G401 (cell line): ENCODE results near the gene MPHOSPH9. TPM values are rescaled to one million over a fixed set of nuclear protein-coding genes. Genes with fewer than 3 reads are reported as not detected.

Experiments used
- DNase-seq: peaks from one replicate; pipeline ENCODE4 v3.0.0-alpha.2; 2015; ENCODE audit warnings: low spot score
- in situ Hi-C: cut with HindIII; loops from 2 replicates; pipeline ENCODE4 v1.10.0; 2016; ENCODE audit warnings: low sequenced_read_pairs, mixed read lengths
- total RNA-seq: library from RNA; depleted of rRNA; stranded (reverse); fragments of >200 nt; shearing (Covaris generic); gene quantifications from 2 replicates; pipeline ENCODE4 v1.2.3, GENCODE V29; 2014; rRNA removed

Gene MPHOSPH9, protein sequence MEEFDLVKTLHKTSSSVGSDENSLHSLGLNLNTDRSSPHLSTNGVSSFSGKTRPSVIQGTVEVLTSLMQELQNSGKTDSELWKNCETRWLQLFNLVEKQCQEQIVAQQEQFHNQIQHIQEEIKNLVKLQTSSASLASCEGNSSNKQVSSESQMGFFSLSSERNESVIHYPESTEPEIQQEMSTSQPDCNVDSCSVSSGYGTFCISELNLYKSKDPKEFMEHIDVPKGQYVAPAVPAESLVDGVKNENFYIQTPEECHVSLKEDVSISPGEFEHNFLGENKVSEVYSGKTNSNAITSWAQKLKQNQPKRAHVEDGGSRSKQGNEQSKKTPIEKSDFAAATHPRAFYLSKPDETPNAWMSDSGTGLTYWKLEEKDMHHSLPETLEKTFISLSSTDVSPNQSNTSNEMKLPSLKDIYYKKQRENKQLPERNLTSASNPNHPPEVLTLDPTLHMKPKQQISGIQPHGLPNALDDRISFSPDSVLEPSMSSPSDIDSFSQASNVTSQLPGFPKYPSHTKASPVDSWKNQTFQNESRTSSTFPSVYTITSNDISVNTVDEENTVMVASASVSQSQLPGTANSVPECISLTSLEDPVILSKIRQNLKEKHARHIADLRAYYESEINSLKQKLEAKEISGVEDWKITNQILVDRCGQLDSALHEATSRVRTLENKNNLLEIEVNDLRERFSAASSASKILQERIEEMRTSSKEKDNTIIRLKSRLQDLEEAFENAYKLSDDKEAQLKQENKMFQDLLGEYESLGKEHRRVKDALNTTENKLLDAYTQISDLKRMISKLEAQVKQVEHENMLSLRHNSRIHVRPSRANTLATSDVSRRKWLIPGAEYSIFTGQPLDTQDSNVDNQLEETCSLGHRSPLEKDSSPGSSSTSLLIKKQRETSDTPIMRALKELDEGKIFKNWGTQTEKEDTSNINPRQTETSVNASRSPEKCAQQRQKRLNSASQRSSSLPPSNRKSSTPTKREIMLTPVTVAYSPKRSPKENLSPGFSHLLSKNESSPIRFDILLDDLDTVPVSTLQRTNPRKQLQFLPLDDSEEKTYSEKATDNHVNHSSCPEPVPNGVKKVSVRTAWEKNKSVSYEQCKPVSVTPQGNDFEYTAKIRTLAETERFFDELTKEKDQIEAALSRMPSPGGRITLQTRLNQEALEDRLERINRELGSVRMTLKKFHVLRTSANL
- 43.2 and 52.6 TPM in 2 replicates for total RNA-seq

DNA sequence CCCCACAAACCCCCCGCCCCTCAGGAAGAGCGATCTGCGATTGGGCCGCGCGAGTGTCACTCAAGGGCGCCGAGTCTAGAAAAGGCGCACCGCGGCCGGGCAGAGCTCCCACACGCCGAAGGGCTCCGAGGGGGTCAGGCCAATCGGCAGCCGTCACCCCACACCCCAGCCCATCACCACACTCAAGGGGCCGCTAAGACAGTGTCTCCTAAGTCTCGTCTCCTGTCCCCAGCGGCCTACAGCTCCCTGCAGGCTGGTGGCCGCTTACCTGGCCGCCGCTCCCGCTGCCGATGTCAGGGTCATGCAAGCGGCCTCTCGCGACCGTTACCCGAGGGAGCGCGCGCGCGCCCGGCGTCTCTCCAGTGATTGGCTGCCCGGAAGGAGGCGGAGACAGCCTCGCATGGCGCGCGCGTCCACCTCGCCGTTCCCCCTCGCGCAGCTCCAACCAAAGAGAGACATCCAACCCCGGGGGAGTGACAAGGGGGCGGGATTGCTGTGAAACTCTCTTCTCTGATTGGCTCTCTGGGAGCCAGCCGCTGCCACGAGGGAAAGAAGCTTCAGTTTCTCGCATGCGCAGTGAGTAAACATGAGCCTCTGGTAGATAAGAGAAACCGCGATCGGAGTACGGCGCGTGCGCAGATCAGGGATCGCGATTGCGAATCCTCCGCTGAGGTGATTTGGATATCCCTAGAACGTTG is at the start of gene MPHOSPH9, which contains the start of gene MTRFR:
TSS of gene MPHOSPH9 (minus strand) at position 335 of the 698 bp plus-strand sequence. CDS start 2,777 bp downstream, outside the sequence.
TSS of gene MTRFR (plus strand) at position 630 of the 698 bp plus-strand sequence. CDS start 20,239 bp downstream, outside the sequence.
- peak; percentile 100 for DNase-seq
- in situ Hi-C loops: no loop called here

DNA sequence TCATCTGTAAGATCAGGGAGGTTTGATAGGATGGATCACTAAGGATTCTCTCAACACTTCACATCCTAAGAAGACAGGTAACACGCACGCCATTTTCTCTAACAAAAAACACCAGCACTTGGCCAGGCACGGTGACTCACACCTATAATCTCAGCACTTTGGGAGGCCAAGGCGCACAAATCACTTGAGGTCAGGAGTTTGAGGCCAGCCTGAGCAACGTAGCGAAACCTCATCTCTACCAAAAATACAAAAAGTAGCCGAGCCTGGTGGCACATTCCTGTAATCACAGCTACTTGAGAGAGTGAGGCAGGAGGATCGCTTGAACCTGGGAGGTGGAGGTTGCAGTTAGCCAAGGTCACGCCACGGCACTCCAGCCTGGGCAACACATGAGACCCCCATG is 49.2 kb upstream of the MPHOSPH9 start:
- in situ Hi-C loops: no loop called here

DNA sequence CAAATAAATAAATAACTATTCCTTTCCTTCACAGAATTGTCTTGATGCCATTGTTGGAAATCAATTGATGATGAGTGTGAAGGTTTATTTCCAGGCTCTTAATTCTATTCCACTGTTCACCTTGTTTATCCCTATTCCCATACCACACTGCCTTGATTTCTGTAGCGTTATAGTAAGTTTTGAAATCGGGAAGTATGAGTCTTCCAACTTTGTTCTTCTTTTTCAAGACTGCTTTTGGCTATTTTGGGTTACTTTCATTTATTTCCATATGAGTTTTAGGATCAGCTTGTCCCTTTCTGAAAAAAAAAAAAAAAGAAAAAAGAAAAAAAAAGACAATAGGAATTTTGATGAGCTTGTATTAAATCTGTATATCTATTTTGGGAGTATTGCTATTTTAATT is 48.0 kb upstream of the MPHOSPH9 start:
- in situ Hi-C loops: no loop called here
- DNase-seq: no peak

More for the DNA sequence above, 49.2 kb upstream of the MPHOSPH9 start:
- no peak for DNase-seq

- no peak for DNase-seq
- in situ Hi-C loops: no loop called here
Measured at GRCh38 chr12:123278101-123278627, 45.2 kb upstream of the MPHOSPH9 start.

DNA sequence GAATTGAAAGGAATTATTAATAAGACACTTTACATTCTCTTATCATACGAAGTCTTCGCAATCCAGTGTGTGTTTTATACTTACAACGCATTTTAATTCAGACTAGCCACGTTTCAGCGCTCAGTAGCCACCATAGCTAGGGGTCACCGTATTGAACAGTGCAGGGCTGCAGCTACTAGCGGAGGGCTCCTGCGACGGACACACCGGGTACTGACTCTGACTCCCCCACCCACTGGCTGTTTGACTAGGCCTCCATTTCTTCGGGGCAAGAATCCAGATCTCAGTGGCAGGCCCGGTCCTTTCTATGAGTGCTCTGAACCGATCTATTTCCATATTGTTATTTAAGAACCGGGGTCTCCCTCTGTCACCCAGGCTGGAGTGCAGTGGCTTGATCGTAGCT is 40.2 kb upstream of the MPHOSPH9 start:
- in situ Hi-C loops: no loop called here

DNA sequence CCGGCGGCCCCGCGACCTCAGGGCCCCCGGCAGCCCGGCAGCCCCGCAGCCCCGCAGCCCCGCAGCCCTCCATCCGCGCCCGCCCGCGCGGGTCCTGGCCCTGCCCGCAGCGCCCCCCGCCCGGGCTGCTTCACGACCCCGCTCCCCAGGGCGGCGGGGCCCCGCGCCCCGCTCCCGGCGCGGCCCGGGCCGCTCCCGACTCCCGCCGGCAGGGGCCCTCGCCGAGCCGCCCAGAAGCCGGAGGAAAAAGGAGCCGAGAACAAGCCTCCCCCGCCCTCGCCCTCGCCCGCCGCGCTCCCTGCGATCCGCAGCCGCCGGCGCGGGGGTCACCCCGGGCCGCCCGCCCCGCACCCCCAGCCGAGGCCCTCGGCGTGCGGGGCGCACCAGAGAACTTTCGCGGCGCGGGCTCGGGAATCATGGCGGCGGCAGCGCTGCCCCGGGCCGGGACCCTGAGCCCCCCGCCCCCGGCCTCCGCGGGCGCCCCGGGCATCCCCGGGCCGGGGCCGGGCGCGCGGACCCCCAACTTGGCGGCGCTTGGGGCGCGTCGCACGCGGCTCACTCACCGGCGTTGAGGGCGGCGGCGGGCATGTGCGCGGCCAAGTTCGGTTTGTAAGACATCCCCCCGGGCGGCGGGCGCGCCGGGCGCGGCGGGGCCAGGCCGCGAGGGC is 38.2 kb upstream of the MPHOSPH9 start:
- in situ Hi-C loops: no loop called here

More for the DNA sequence above, 40.2 kb upstream of the MPHOSPH9 start:
- no peak for DNase-seq

DNA sequence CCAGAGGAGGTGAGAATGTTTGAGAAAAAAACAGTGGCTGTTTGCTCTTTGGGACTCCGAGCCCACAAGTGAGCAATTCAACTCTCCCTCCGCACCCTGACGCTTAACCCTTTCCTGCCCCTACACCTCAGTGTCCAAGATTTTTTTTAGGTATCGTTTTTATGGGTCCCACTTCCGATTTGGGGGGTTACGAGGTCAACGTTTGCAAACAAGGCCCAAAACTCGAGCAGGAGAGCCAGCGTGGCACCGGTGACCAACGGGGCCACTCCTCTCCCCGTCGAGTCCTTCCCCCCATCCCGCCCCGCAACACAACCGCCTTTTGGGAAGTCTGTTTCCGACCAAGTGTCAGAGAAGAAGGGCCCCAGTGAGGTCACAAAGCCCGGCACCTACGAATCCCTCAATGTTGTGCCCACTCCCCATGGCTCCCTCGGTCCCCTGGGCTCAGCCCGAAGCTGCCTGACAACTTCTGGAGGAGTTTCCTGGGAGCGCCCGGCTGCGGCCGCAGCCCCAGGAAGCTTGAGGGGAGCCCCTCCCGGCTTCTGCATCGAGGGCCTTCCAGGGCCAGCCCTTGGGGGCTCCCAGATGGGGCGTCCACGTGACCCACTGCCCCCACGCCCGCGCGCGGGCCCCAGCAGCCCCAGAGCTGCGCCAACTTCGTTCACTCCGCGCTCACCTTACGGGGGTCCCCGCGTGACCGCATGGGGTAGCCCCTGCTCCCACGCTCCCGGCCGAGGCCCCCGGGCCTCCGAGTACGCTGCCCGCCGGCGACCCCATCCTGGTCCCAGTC is 37.5 kb upstream of the MPHOSPH9 start:
- in situ Hi-C loops: no loop called here
- DNase-seq: peak; percentile 16

More for the DNA sequence above, 38.2 kb upstream of the MPHOSPH9 start:
- DNase-seq: peak; percentile 61

- in situ Hi-C loops: no loop called here
- peak; percentile 37 for DNase-seq
Measured at GRCh38 chr12:123269896-123270213, 36.9 kb upstream of the MPHOSPH9 start.

DNA sequence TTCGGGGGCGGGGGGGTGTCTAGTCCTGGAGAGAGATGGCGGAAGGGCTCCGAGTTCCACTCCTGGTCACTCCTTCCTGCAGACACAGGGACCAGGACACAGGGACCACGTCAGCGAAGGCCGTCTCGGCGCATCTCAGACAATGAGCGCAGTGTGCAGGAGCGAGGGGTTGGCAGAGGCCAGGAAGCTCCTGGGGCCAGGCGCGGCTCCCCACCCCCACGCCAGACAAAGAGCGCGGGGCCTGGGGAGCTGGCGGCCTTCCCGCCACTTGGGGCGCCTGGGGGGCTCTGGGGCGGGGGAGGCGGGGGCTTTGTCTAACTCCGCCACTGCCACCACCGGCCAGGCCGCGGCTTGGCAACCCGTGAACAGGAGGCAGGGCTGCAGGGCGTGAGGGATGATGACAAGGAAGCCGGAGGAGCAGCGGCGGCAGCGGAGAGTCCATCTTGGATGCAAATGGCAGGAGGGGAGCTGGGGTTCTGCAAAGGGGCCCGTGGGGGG is 36.5 kb upstream of the MPHOSPH9 start:
- peak; percentile 74 for DNase-seq
- in situ Hi-C loops: no loop called here

- in situ Hi-C loops: no loop called here
- no peak for DNase-seq
Measured at GRCh38 chr12:123268850-123269249, 35.9 kb upstream of the MPHOSPH9 start.

DNA sequence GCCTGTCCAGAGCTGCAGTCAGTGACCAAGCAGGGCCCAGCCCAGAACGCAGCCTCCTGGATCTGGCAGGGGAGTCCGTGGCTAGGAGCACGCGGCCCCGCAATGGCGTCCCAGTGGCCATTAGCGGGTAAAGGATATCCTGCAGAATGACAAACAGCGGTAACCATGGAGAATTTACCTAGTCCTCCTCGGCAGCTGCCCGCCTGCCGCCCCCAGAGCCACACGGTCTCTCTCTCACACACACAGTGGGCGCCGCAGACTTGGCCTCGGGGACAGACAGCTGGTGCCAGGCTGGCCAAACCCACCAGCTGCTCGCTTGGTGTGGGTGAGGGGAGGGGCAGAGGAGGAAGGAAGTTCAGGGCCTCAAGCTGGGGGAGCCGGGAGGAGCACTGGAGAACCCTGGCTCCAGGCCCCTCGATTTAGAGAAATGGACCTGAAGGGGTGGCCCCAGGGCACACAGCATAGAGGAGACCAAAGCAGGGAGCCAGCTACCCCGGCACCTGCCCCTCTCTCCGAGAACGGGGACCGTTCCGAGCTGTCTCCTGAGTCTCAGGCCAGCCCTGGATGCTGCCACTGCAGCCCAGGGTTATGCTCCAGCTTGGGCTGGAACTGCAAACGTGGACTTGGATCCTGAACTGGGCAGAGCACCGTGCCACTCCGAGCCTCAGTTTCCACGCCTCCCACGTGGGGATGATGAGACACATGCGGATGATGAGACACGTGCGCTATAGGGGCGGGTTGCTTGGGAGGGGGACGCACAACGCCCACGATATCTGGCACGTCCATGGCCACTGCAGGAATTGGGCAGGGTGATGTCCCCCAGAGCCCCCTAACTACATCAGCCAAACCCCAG is 35.3 kb upstream of the MPHOSPH9 start:
- in situ Hi-C loops: no loop called here
- DNase-seq: peak; percentile 62

DNA sequence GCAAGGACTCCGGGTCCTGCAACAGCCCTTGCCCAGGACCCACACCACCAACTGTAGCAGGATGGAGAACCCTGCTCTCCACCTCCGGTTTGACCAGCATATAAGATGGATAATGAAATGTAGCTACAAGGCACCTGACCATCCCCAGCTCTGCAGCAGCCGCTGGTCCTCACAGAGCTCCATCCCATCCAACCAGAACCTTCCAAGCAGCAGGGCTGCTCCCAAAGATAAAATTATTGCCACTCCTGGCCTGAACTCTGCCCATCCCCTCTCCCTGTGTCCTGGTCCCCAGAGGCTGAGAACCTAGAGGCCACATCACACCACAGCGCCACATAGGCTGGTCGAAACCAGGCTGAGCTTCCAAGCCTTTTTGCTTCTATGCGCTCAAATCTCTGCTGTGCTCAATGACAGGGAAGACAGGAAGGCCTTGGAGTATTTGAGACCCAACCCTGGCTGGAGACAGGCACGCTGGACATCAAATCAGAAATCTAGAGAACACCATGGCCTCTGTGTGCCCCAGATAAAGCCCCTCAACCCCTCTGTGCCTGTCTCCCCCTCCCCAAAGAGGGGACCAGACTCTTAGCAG is 34.5 kb upstream of the MPHOSPH9 start:
- DNase-seq: peak; percentile 23
- in situ Hi-C loops: no loop called here

GRCh38 chr12:123266679-123267277 is 33.8 kb upstream of the MPHOSPH9 start:
- in situ Hi-C loops: no loop called here

GRCh38 chr12:123265851-123266678 is 33.1 kb upstream of the MPHOSPH9 start:
- in situ Hi-C loops: no loop called here
- no peak for DNase-seq

More at GRCh38 chr12:123266679-123267277, 33.8 kb upstream of the MPHOSPH9 start:
- no peak for DNase-seq

DNA sequence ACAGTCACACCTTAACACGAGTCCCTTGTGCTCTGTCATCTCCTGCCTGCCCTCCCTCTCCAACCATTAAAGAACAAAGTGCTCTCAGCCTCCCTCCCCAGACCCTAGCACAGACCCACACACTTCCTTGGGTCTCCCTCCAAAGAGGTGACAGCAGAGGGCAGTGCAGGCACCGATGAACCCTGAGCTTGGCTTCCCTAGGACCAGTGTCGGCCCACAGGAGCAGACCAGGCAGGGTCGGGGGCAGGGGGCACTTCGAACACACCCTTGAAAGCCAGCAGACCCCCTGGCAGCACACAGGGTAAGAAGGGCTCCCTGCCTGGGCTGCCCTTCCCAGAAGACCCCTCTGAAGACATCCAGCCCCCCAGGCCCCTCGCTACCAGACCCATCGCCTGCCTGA is 31.7 kb upstream of the MPHOSPH9 start:
- no peak for DNase-seq
- in situ Hi-C loops: no loop called here
